ENCODE data around the gene ANGPTL8.

DNA sequence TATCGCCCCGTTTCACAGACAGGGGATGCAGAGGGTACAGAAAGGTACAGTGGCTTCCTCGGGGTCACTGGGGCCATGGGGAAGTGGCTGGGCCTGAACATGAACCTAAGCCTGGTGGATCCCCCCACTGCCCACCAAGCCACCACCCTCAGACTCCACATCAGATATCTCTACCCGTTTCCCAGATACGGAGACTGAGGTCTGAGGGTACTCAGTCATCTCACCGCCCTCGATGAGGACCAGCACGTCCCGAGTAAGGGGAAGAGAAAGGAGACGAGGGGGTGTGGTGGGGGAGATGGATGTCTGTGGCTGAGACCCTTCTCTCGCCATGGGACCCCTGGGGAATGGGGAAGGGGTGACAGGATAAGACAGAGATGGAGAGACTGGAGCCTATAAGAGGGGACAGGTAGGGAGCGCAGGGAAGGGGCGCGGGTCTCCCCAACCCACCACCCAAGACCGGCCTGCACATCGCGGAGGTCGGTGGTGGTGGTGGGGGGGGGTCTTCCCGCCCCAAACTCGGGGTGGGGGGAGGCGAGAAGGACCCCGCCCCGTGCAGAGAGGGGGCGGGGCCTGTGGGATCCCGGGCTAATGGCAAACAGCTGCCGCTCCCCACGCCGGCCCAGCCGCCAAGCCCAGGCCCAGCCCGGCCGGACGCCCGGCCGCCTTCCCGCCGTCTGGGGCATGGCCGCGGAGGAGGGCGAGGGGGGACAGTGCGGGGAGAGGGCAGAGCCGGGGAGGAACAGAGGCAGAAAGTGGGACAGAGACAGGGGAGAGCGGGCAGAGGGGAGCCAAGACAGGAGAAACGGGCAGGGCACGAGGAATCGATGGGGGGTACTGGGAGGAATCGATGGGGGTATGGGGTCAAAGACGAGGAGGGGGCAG, 42.8 kb upstream of the ANGPTL8 start:
- TF ChIP-seq, protein P1, sequence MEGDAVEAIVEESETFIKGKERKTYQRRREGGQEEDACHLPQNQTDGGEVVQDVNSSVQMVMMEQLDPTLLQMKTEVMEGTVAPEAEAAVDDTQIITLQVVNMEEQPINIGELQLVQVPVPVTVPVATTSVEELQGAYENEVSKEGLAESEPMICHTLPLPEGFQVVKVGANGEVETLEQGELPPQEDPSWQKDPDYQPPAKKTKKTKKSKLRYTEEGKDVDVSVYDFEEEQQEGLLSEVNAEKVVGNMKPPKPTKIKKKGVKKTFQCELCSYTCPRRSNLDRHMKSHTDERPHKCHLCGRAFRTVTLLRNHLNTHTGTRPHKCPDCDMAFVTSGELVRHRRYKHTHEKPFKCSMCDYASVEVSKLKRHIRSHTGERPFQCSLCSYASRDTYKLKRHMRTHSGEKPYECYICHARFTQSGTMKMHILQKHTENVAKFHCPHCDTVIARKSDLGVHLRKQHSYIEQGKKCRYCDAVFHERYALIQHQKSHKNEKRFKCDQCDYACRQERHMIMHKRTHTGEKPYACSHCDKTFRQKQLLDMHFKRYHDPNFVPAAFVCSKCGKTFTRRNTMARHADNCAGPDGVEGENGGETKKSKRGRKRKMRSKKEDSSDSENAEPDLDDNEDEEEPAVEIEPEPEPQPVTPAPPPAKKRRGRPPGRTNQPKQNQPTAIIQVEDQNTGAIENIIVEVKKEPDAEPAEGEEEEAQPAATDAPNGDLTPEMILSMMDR (IDR thresholded peaks at IDR 0.05; ENCODE audit: extremely low read depth in 1 of 2, insufficient read depth in 1 of 2, low read depth in 1 of 2, low read length in 2 of 2) = no peak
- TF ChIP-seq POLR2A (IDR thresholded peaks at IDR 0.05; ENCODE audit: low read depth, low read length) (no peak), MYC (IDR thresholded peaks at IDR 0.05; ENCODE audit: low read depth, low read length) (no peak), POLR2AphosphoS5 (IDR thresholded peaks at IDR 0.05; ENCODE audit: insufficient read depth, low read depth, low read length) (no peak), EZH2 (IDR thresholded peaks at IDR 0.05; ENCODE audit: borderline replicate concordance, low read depth, low read length, severe bottlenecking) (no peak), JUN (IDR thresholded peaks at IDR 0.05; ENCODE audit: borderline replicate concordance, insufficient read depth, insufficient read length, low read depth) (no peak)
- TF ChIP-seq, protein P2, sequence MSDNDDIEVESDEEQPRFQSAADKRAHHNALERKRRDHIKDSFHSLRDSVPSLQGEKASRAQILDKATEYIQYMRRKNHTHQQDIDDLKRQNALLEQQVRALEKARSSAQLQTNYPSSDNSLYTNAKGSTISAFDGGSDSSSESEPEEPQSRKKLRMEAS (IDR thresholded peaks at IDR 0.05; ENCODE audit: insufficient read depth, insufficient read length) = no peak
